Measurements from ENCODE around the gene LBHD2. TPM values are rescaled to one million over a fixed set of nuclear protein-coding genes. Genes with fewer than 3 reads are reported as not detected.

The LBHD2 gene
- total and polyA plus RNA-seq, 2 of the 13 experiments (the other 11 are each of a cell fraction or from before 2014, with no cell fraction given) = 0.67 to 1.00 TPM

- ChIA-PET CTCF (ENCODE audit: low intra/inter-chr PET ratio, low total read pairs) (no interaction called here), POLR2A (no interaction called here)
- no peaks in the 10 kb centered on the region for H3K9me3 ChIP-seq (ENCODE audit: low read length)
- TF ChIP-seq ZBTB3 (CRISPR knock-in tag; IDR thresholded peaks at IDR 0.05; ENCODE audit: borderline replicate concordance, low read depth) (no peak), MTERF4 (CRISPR knock-in tag; IDR thresholded peaks at IDR 0.05) (no peak), THYN1 (CRISPR knock-in tag; IDR thresholded peaks at IDR 0.05; ENCODE audit: borderline replicate concordance, low read depth) (no peak), ZNF33A (CRISPR knock-in tag; IDR thresholded peaks at IDR 0.05; ENCODE audit: borderline replicate concordance) (no peak), MAFF (IDR thresholded peaks at IDR 0.05; ENCODE audit: low read depth, low read length) (no peak), SP4 (CRISPR knock-in tag; IDR thresholded peaks at IDR 0.05) (no peak)
- H3K79me2 ChIP-seq (ENCODE audit: insufficient read depth, low read length) = no peaks in the 10 kb centered on the region
- no peak overlapping the region for H2AFZ ChIP-seq (ENCODE audit: low read length)
- 55% methylated on average over 12 of the region's 12 CpGs for WGBS (ENCODE audit: low lambda C conversion rate)
- no TSS peak for BruUV-seq (replicated peaks)
- H3K4me3 ChIP-seq (replicated peaks in 1 of 3; ENCODE audit: insufficient read depth in 1 of 3, low read depth in 2 of 3, low read length in 3 of 3) = no peak overlapping the region
- H4K20me1 ChIP-seq (ENCODE audit: insufficient read depth, low read length) = no peaks in the 10 kb centered on the region
- peaks cover 46% of the 10 kb centered on the region for H3K4me1 ChIP-seq (ENCODE audit: insufficient read depth, low read length)
- in situ Hi-C loops (cut with HindIII; ENCODE audit: extremely low pct_ligation_motif_present, low pct_unique_long_range_greater_than_20kb) = no loop called here
- no peak overlapping the region for H3K4me2 ChIP-seq (ENCODE audit: low read depth, low read length)
- no peak for DNase-seq (ENCODE audit: low spot score)
- no peak overlapping the region for H3K27ac ChIP-seq (ENCODE audit: extremely low read length, insufficient read depth, low read length)
- FAIRE-seq = no peak
- intact Hi-C loops (cut with micrococcal nuclease; ENCODE audit: unreplicated experiment) = no loop called here
- H3K27me3 ChIP-seq (ENCODE audit: control insufficient read depth in 1 of 2, insufficient read depth in 2 of 2, low read length in 2 of 2) = peaks cover 0 to 6% of the 10 kb centered on the region in 2 experiments; a peak in 1 of 5 replicates
- no peak for ATAC-seq
- no peaks in the 10 kb centered on the region for H3K36me3 ChIP-seq (replicated peaks in 1 of 2; ENCODE audit: control insufficient read depth in 1 of 2, insufficient read depth in 2 of 2, low read length in 2 of 2)
- H3K9ac ChIP-seq (ENCODE audit: insufficient read depth, low read depth, low read length) = no peak overlapping the region
Observed at GRCh38 chr14:103064978-103065377, 19.0 kb upstream of the LBHD2 start.

GRCh38 chr14:103065861-103066260 lies 18.1 kb upstream of the LBHD2 start:
- Histone ChIP-seq H3K4me1 (ENCODE audit: insufficient read depth, low read length) (peaks cover 55% of the 10 kb centered on the region), H4K20me1 (ENCODE audit: insufficient read depth, low read length) (no peaks in the 10 kb centered on the region), H3K27me3 (ENCODE audit: control insufficient read depth in 1 of 2, insufficient read depth in 2 of 2, low read length in 2 of 2) (peaks cover 0 to 13% of the 10 kb centered on the region in 2 experiments; a peak in 1 of 5 replicates), H3K36me3 (replicated peaks in 1 of 2; ENCODE audit: control insufficient read depth in 1 of 2, insufficient read depth in 2 of 2, low read length in 2 of 2) (no peaks in the 10 kb centered on the region), H2AFZ (ENCODE audit: low read length) (no peak overlapping the region), H3K27ac (ENCODE audit: extremely low read length, insufficient read depth, low read length) (no peak overlapping the region), H3K4me2 (ENCODE audit: low read depth, low read length) (no peak overlapping the region), H3K9ac (ENCODE audit: insufficient read depth, low read depth, low read length) (no peak overlapping the region), H3K79me2 (ENCODE audit: insufficient read depth, low read length) (no peaks in the 10 kb centered on the region), H3K4me3 (replicated peaks in 1 of 3; ENCODE audit: insufficient read depth in 1 of 3, low read depth in 2 of 3, low read length in 3 of 3) (no peak overlapping the region), H3K9me3 (ENCODE audit: low read length) (no peaks in the 10 kb centered on the region)
- no peak for DNase-seq (ENCODE audit: low spot score)
- CTCF ChIA-PET (ENCODE audit: low intra/inter-chr PET ratio, low total read pairs) = no interaction called here
- no TSS peak for BruUV-seq (replicated peaks)
- no peak for FAIRE-seq
- intact Hi-C loops (cut with micrococcal nuclease; ENCODE audit: unreplicated experiment) (no loop called here), in situ Hi-C loops (cut with HindIII; ENCODE audit: extremely low pct_ligation_motif_present, low pct_unique_long_range_greater_than_20kb) (no loop called here)
- 63% methylated on average over 6 of the region's 7 CpGs for WGBS (ENCODE audit: low lambda C conversion rate)
- POLR2A ChIA-PET = no interaction called here
- TF ChIP-seq GMEB2 (CRISPR knock-in tag; IDR thresholded peaks at IDR 0.05; ENCODE audit: low read depth) = no peak
- TF ChIP-seq TEAD2 (CRISPR knock-in tag; IDR thresholded peaks at IDR 0.05) = no peak
- no peak for TF ChIP-seq ELF1 (CRISPR knock-in tag; IDR thresholded peaks at IDR 0.05)
- no peak for TF ChIP-seq RFXANK (CRISPR knock-in tag; IDR thresholded peaks at IDR 0.05)
- no peak for TF ChIP-seq ZNF350 (CRISPR knock-in tag; IDR thresholded peaks at IDR 0.05; ENCODE audit: borderline replicate concordance, low read depth)
- TF ChIP-seq ZNF678 (CRISPR knock-in tag; IDR thresholded peaks at IDR 0.05) = no peak
- TF ChIP-seq TAF1 (CRISPR knock-in tag; IDR thresholded peaks at IDR 0.05) = no peak
- no peak for TF ChIP-seq HOMEZ (CRISPR knock-in tag; IDR thresholded peaks at IDR 0.05; ENCODE audit: low read depth)
- no peak for TF ChIP-seq NKX3-1 (CRISPR knock-in tag; IDR thresholded peaks at IDR 0.05)
- no peak for ATAC-seq
